Measurements from ENCODE around the gene CHST8. TPM values are rescaled to one million over a fixed set of nuclear protein-coding genes. Genes with fewer than 3 reads are reported as not detected.

The CHST8 gene
- total RNA-seq, 1 experiment from 2014 or later: 0.12 TPM

DNA sequence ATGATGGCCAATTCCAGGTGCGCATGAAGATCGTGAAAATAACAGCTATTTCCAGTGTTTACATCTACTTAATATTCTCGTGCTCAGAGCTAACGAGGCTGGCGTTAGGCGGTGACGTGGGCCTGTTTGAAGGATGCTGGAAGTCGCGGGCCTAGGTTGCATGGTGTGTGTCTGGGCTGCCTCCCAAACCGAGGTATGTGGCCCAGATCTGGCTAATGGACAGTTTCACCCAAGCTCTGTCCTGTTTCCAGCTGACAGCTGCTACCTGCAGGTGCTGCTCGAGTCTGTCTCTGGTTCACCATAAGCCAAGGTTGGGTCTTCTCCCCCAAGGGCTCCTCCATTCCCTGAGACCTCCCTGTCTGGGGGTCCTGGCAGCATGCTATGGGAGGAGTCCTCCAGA is 134.4 kb downstream of the CHST8 start:
- no peak for DNase-seq (ENCODE audit: extremely low read depth, low read depth)

DNA sequence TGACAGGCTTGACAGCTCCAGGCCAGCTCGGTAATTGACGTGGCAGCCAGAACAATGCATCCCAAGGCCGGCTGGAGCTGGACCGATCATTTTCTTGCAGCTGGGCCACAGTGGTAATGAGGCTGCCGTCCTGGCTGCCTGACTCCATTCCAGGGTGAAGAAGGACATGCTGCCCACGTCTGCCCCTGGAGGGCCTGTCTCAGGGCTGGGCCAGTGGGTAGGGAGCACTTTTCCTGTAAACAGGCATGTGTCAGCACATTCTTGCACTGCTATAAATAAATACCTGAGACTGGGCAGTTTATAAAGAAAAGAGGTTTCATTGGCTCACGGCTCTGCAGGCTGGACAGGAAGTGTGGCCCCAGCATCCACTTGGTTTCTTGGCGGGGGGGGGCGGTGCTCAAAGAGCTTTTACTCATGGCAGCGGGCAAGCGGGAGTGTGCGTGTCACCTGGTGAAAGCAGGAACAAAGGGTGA is 136.8 kb downstream of the CHST8 start:
- no peak for DNase-seq (ENCODE audit: extremely low read depth, low read depth)

DNA sequence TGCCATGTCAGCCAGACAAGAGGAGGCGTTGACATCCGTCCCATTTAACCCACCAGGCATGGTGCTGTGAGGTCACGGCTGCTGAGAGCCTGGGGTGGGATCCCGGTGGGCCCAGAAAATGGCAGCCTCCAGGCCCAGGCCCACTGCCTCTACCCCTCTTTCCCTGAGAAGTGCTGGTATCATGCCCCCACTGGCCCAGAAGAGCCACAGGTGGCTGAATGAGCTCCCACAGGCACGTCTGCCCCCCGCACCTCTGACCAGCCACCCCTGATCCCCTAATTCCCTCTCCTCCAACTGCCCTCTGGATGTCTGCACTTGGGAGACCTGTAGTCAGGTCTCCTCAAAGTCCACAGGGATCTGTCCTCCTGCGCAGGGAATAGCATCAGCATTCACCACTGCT is 137.6 kb downstream of the CHST8 start:
- DNase-seq (ENCODE audit: extremely low read depth, low read depth): no peak

DNA sequence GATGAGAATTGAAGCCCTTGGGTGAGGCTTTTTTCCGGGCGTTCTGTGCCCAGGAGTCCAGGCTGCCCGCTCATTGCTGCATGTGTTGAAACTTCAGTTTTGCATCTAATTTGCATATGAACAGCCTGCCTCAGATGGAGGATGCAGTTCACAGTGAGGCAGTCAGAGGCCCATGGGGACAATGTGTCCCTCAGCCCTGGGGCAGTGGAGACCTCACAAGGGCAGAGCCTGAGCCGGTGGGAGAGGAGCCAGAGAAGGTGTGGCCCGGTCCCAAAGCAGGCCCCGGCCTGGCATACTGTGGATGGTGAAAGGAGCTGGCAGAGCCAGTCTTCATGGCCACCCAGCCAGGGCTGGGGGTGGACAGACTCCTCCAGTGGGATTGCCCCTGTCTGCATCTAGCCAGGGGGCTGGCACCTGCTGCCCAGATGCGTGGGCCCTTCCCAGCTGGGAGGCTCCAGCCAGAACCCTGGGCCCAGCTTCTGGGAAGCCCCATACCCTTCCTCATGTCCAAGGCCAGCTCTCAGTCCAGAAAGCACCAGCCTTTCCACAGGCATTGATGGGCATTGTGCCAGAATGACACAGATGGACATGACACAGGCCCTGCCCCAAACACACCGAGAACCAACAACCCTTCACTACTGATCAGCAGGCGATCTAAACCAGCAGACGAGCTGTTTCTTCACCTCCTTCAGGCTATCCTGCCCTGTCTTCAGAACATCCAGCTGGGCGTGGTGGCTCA is 142.0 kb downstream of the CHST8 start:
- no peak for DNase-seq (ENCODE audit: extremely low read depth, low read depth)

DNA sequence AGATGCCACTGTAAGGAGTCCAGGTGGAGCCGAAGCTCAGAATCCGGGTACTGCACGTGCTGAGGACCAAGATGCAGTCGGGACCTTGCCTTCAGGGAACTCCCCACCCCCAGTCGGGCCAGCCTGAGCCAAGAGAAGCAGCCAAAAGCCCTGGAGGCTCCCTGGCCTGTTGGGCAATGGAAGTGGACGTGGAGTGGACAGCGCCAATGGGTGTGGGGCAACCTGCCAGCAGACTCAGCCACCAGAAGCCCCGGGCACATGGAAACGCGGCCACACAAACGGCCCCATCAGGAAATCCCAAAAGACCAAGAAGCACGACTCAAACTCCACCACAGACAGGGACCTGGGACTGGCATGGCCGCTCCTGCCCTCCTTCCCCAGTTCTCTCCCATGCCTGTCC is 144.9 kb downstream of the CHST8 start:
- DNase-seq (ENCODE audit: extremely low read depth, low read depth): no peak

DNA sequence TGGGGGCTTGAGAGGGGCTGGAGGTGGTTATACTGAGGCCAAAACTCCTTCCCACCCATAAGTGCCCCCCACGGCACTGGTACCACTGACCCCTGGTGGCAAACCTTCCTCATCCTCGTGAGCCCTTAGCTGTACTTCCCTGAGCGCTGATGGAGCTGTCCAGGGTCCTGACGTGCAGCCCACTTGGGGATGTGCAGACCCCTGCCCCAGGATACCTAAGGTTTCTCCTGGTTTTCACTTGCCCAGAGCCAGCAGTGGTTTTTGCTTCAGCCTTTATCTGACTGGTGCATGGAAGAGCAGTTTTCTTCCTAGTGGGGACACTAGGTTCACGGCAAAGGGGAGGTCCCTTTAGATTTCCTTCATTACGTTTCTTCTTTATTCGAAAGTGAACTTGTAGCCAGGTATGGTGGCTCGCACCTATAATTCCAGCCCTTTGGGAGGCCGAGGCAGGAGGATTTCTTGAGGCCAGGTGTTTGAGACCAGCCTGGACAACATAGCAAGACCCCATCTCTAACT is 146.2 kb downstream of the CHST8 start:
- DNase-seq (ENCODE audit: extremely low read depth, low read depth): peak; percentile 13

DNA sequence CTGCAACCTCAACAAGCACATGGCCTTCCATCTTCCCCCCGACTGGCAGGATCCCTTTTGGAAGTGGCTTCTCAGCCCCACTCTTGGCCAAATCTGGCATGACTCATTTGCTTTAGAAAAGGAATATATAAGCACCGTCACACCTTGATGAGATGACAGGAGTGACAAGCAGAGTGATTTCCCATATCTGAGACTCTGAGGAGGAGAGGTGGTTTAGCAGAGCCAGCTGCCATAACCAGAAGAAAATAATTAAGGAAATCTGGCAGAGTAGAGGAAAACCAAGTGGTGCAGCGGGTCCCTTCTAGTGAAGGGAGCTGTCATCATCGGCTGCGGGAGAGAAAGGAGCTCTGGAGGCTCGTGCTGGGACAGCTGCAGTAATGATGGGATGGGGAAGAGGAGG is 147.5 kb downstream of the CHST8 start:
- DNase-seq (ENCODE audit: extremely low read depth, low read depth): no peak

DNA sequence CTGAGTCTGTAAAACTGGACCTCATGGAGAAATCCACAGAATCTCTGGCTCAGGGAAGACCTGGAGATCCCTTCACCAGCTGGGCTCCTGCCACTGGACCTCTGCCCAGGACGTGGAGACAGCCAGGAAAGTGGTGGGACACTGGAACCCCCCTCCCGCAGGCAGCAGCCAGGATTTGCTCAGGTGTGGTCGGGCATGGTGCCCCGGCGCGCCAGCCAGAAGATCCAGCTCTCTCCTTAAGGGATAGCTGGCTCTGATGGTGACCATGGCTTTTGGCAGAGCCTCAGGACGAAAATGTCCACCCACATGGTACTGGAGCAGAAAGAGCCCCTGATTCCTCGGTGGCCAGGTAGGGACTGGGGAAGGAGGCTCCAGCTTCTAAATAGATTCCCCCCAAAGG is 148.4 kb downstream of the CHST8 start:
- no peak for DNase-seq (ENCODE audit: extremely low read depth, low read depth)

DNA sequence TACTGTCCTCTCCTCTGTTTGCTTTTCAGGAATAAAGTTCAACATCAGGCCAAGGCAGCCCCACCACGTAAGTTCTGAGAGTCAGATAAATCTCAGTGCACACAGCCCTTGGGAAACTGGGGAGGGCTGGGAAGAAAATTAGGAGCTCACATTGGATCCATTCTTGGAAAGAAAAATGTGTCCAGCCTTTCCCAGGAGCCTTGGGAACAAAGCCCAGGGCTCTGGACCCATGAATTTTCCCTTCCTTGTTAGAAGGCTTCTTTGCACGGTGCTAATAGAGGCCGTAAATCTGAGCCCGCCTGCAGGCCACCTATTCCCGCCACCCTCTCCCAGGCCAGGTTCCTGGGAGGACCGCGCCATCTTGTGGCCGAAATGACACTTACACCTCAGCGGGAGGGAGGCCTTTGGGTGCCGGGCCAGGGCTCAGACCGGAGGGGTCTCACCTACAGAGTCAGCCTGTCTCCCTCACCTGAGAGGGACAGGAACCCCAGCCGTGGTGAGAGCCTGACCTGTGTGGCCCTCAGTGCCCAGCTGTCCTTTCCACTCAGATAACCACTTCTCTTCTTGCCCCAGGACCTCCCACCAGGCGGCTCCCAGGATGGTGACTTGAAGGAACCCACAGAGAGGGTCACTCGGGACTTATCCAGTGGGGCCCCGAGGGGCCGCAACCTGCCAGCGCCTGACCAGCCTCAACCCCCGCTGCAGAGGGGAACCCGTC is 149.8 kb downstream of the CHST8 start:
- DNase-seq (ENCODE audit: extremely low read depth, low read depth): peak; percentile 54

DNA sequence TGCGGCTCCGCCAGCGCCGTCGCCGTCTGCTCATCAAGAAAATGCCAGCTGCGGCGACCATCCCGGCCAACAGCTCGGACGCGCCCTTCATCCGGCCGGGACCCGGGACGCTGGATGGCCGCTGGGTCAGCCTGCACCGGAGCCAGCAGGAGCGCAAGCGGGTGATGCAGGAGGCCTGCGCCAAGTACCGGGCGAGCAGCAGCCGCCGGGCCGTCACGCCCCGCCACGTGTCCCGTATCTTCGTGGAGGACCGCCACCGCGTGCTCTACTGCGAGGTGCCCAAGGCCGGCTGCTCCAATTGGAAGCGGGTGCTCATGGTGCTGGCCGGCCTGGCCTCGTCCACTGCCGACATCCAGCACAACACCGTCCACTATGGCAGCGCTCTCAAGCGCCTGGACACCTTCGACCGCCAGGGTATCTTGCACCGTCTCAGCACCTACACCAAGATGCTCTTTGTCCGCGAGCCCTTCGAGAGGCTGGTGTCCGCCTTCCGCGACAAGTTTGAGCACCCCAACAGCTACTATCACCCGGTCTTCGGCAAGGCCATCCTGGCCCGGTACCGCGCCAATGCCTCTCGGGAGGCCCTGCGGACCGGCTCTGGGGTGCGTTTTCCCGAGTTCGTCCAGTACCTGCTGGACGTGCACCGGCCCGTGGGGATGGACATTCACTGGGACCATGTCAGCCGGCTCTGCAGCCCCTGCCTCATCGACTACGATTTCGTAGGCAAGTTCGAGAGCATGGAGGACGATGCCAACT is 150.5 kb downstream of the CHST8 start:
- no peak for DNase-seq (ENCODE audit: extremely low read depth, low read depth)

DNA sequence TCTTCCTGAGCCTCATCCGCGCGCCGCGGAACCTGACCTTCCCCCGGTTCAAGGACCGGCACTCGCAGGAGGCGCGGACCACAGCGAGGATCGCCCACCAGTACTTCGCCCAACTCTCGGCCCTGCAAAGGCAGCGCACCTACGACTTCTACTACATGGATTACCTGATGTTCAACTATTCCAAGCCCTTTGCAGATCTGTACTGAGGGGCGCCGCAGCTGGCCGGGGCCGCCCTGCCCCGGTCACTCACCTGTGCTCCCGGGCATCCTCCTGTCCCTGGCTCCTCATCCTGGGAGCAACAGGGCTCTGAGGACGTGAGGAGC is 151.1 kb downstream of the CHST8 start:
- no peak for DNase-seq (ENCODE audit: extremely low read depth, low read depth)

DNA sequence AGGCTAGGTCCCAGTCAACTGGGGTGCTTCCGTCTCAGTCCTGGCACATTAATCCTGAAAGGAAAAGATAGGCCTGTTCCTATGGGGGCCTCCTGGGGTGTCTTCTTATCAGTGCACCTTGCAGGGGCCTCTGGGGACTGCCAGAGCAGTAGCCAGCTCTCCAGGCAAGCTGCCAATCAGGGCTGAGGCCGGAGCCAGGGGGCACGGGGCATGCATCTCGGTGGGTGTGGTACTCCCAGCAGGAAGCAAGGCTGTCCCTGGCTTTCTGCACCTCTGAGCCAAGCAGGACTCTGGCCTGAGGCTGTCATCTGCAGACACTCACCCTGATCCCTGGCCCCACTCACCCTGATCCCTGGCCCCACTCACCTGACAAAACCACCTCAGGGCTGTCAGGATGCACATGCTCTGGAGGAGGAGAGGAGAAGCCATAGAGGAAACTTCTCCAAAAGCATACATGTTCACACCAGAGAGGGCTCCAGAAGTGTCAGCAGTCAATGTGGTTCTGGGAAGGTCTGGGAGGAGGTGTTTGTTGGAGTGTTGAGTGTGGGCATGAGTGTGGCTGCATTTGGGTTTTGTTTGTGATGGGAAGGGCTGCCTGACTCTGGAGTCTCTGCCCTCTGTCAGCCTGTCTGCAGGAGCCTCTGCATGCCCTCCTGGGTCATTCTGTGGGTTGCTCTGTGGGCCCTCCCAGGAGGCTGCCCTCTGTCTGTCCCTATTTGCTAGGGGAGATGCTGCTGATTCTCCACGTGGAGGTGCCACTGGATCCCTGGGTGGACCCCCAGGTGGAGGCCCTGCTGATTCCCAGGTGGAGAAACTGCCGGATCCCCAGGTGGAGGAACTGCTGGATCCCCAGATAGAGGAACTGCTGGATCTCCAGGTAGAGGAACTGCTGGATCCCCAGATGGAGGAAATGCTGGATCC is 152.2 kb downstream of the CHST8 start:
- DNase-seq (ENCODE audit: extremely low read depth, low read depth): no peak

DNA sequence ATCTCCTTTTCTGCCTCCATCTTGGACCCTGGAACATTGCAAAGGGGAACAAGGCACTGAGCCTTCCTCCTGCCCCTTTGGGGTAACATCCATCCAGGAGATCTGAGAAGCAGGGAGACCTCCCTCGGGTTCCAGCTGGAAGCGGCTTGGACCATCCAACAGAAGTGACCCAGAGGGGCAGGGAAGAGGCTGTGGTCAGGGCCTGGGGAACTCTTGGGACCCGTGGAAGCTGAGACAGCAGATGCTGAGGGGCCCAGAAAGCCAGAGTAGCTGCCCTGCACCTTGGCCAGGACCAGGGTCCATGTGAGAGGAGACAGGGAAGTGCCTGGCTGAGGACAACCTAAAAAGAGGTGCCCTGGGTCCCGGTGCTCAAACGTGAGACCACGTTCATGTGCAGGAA is 153.0 kb downstream of the CHST8 start:
- DNase-seq (ENCODE audit: extremely low read depth, low read depth): no peak

DNA sequence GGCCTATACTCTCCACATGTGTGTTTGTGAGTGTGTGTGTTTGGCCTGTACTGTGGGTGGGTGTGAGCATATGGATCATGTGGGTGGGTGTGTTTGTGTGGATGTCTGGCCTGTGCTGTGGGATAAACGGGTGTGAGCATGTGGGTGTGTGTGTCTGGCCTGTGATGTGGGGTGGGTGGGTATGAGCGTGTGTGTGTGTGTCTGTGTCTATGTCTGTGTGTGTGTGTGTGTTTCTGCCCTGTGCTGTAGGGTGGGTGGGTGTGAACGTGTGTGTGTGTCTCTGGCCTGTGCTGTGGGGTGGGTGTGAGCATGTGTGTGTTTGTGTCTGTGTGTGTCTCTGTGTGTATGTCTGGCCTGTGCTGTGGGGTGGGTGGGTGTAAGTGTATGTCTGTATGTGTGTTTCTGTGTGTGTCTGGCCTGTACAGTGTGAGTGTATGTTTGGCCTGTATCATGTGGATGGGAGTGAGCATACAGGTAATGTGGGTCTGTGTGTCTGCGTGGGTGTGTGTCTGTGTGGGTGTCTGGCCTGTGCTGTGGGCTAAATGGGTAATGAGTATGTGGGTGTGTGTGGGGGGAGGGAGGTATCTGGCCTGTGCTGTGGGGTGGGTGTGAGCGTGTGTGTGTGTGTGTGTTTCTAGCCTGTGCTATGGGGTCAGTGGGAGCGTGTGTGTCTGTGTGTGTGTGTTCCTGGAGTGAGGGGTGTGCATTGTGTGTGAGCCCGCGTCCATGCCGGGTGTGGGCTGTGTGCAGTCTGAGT is 154.2 kb downstream of the CHST8 start:
- no peak for DNase-seq (ENCODE audit: extremely low read depth, low read depth)

DNA sequence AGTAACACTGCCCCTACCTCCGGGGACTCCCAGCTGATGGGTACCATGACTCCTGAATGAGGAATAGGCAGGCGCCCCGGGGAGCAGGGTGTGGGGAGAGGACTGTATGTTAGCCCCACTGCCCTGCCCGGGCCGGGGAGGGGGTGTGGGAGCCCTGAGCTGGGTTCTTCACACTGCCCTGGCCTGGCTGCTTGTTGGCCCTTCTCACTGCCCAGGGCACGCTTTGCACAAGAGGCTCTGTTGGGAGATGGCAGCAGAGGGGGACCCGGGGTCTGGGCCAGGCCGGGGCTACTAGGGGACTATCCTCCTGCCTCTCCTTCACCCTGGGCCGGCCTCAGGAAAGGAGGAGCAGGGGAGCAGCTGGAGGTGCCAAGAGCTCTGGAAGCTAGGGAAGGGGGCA is 155.6 kb downstream of the CHST8 start:
- DNase-seq (ENCODE audit: extremely low read depth, low read depth): no peak

DNA sequence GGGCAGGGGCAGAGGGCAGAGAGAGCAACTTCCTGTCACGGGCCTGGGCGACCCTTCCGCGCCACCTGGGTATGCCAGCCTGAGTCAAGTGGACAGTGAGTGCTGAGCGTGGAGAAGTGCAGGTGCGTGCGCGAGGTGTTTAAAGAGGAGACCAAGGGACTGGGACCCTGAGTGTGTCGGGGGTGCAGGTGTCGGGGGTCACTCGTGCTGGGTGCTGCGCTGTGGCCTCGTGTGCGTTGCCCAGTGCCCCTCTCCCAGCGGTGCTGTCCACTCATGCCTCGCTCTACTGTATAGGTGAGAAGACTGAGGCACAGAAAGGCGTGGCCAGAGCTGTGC is 156.0 kb downstream of the CHST8 start:
- no peak for DNase-seq (ENCODE audit: extremely low read depth, low read depth)

DNA sequence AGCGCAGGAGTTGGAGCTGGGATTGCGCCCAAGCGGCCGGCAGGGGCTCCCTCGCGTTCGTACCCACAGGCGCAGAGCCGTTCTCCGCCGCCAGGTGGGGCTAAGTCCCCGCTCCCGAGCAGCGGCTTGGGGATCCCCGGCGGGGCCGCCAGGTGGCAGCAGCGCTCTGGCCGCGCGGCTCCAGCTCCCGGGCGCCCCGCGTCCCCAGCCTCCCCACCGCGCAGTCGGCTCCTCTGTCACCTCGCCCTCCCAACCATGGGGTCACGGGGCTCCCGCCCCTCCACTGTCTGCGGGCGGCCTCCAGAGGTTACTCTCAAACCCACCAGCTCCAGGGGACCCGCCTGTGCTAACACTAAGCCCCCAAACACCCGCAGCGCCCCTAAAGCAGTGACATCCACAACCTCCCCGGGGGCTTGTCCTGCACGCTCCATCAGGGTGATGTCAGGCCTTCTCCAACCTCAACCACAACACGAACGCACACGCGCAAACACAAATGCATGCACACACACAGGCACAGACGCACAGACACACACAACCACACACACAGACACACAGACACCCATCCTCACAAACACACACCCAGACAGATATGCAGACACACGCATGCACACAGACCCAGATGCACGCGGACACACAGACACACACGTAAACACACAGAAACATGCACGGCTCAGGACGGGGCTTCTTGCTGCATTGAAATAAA is 156.5 kb downstream of the CHST8 start:
- DNase-seq (ENCODE audit: extremely low read depth, low read depth): peak; percentile 62

DNA sequence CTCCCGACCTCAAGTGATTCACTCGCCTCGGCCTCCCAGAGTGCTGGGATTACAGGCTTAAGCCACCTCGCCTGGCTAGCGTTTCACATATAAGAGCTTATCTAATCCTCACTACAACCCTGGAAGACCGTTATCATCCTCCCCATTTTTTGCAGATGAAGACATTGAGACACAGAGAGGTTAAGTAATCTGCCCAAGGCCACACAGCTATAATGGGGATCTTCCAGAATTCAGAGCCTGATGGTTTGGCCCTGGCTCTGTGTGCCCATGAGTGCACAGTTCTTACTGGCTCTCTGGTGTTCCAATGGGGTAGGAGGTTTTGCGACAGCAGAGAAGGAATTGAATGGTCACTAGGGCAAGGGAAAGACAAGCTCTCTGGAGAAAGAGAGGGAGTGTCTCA is 158.1 kb downstream of the CHST8 start:
- DNase-seq (ENCODE audit: extremely low read depth, low read depth): no peak

DNA sequence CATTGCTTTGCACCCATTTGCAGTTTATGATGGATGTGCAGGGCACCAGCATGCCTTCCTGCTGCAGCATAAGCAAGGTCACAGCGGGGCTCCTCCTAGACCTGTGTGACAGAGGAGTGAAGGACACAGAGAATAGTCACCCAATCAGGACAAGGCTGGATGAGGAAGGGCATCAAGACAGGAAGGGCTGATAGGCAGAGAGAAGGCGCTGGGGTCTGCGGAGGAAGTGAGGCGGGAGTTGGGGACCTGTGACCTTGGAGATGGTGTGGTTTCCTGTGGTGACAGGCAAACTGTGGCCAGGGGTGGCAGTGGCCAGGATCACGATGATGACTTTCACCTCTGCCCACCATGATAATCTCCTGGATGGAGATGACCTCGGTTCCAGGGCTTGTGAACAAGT is 158.5 kb downstream of the CHST8 start:
- DNase-seq (ENCODE audit: extremely low read depth, low read depth): no peak
